HG02981 (cell line): ENCODE measurements around the gene HRH1.
"Not testable (repeated sequence)": the region's sequence is repeated elsewhere in the genome, so short reads cannot be mapped to it uniquely, and the experiment has no call there.

Experiments used
- ATAC-seq: cut with Tn5 transposase; IDR thresholded peaks from one replicate; pipeline ENCODE4 v1.9.1; 2021; ENCODE audit warnings: mild to moderate bottlenecking, moderate library complexity; ENCODE audit not compliant: unreplicated experiment

The HRH1 gene, protein sequence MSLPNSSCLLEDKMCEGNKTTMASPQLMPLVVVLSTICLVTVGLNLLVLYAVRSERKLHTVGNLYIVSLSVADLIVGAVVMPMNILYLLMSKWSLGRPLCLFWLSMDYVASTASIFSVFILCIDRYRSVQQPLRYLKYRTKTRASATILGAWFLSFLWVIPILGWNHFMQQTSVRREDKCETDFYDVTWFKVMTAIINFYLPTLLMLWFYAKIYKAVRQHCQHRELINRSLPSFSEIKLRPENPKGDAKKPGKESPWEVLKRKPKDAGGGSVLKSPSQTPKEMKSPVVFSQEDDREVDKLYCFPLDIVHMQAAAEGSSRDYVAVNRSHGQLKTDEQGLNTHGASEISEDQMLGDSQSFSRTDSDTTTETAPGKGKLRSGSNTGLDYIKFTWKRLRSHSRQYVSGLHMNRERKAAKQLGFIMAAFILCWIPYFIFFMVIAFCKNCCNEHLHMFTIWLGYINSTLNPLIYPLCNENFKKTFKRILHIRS

DNA sequence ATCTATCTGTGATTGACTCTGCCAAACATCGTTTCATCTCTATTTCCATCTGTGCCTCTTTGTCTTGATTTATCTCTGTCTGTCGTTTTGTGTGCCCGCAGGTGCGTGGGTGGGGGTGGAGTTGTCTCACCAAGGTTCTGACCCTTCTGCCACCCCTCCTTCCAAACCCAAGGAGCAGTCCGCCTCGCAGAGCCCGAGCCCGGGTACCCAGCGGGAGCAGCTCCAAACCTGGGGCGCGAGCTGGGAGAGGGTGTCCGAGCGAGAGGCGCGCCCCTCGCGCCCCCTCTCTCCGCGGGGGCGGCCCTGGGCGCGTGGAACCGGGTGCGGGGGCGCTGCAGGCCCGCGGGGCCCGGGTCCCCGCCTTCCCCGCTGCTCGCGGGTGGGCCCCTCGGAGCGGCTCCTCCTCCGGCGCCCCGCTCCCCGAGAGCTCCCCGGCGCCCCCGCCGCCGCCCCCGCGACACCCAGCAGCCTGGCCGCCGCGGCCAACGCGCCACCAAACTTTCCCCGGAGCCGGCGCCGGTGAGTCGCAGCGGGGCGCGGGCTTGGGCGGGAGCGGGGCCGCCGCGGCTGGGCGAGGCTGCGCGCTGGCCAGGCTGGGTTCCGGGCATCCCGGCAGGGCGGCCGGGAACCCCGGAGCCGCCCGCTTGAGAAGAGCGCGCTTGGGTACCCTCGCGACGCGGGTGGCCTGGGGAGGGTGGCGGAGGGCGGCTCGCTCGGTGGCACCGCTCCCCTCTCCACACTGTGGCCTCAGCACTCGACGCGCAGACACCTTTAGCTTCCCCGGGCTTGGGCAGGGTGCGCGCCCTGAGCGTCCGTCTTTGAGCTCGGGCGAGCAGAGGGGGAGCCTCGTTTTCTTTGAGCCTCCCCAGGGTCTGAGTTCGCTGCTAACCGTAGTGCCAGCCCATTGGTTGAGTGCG, at the start of gene HRH1:
HRH1 (plus strand) TSS at position 458 of the 917 bp plus-strand sequence. CDS start 104,545 bp downstream, outside the sequence.
- ATAC-seq = no peak

DNA sequence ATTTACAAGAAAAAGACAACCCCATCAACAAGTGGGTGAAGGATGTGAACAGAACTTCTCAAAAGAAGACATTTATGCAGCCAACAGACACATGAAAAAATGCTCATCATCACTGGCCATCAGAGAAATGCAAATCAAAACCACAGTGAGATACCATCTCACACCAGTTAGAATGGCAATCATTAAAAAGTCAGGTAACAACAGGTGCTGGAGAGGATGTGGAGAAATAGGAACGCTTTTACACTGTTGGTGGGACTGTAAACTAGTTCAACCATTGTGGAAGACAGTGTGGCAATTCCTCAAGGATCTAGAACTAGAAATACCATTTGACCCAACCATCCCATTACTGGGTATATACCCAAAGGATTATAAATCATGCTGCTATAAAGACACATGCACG, 41.0 kb upstream of the HRH1 start:
- not testable (repeated sequence) for ATAC-seq

DNA sequence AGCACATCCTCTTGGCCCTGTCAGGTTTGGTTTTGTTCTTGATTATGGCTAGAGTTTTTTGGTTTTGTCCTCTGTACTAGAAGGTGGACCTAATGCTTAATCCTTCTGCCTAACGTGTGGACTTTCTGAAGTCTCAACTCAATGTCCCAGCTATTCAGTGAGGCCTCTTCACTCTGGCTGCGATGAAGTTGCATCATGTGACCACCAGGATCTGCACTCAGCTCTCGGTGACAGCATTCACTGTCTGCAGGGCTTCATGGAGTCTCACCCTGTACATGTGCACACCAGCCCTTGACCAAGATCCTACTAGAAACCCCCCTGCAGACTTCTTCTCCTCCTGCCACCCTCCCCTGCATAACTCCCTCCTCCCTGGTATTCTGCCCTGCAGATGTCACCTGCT, 38.7 kb upstream of the HRH1 start:
- no peak for ATAC-seq

DNA sequence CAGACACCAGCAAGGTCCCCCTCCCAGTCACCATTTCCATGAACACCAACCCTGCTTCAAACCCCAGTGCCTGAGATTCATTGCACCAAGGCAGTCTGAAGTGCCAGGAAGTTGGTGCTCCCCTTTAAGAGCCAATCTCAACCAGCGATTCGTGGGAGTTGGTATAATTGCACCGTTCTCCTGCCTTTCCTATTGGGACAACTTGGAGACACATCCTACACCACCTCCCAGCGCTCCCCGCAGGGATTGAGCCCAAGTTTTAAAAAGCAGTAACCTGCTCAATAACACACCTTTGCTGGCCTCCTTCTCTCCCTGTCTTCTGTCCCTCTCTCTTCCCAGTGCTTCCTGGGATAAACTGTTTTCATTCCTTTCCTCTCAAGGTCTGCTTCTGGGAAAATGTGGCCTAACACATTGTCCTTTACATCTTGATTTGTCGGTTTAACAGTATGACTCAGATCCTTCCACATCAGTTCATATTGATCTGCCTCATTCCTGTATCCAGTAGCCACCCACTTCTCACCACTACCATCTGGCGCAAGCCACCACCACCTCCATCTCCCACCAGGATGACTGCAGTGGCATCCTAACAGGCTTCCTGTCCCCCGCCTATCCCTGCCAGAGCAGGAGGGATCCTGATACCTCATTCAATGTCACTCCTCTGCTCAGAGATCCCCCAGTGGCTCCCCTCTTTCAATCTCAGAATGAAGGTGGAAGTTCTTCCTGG, 37.8 kb upstream of the HRH1 start:
- ATAC-seq = no peak

DNA sequence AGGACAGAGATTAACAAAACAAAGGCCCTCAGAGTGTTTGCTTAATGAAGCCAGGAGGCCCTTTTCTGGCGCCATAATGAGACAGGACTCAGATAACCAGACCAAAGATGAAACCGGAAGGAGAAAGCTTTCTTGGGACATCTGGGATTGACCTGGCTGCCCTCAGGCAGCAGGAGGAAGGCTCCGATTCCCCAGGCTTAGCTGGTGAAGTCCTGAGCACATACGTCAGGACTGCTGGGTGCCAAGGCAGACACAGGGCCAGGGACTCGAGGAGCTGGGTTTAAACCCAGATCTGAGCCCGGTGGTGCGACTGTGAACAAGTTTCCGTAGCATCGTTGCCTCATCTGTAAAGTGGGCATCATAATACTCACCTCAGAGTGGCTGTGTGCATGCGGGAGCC, 36.7 kb upstream of the HRH1 start:
- ATAC-seq = no peak

DNA sequence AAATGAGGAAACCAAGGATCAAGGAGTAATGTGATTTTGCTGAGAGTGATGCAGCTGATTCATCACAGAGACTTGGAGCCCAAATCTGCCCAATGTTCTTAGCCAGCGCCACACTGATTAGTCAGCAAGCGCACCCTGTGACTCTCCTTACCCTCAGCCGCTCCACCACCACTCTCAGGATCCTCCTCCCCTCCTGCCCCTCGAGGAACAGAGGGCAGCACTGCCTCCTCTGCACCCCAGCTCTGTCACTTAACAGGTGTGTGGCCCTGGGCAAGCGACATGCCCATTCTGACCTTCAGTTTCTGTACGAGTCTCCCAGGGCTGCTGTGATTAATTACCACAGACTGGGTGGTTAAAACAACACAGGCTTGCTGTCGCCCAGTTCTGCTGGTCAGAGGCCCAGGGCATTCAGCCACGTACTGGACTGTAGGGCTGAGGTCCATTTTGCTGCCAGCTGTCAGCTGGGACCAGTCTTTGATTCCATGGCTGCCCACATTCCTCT, 36.1 kb upstream of the HRH1 start:
- no peak for ATAC-seq

DNA sequence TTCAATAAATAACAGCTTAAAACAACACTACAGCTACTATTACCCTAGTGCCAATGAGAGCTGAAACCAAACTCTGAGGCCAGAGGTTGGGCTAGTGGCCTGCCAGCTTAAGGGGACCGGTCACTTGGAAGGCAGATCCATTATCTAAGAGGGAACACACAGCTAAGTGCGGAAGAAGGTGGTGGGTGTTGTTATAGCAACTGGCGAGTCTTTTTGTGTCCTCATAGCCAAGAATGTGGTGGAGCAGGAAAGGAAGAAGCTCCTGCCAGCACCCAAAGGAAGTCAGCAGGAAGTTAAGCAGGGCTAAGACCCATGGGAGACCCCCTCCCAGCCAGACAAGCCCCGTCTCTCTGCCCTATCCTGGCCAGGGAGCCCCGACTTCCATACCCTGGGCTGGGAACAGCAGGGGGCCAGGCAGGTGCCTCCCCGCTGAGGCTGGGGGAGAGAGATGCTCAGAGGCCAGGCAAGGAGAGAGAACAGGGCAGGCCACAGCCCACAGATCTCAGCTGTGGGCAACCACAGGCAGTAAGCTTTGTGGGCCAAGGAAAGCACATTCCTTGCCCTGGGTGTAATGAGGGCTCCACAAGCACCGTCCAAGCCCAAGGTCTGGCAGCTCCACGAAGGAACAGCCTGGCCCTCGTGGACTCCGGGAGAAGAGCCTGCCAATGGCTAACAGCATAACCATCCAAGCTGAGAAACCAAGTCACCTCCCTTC, 34.0 kb upstream of the HRH1 start:
- ATAC-seq = no peak

DNA sequence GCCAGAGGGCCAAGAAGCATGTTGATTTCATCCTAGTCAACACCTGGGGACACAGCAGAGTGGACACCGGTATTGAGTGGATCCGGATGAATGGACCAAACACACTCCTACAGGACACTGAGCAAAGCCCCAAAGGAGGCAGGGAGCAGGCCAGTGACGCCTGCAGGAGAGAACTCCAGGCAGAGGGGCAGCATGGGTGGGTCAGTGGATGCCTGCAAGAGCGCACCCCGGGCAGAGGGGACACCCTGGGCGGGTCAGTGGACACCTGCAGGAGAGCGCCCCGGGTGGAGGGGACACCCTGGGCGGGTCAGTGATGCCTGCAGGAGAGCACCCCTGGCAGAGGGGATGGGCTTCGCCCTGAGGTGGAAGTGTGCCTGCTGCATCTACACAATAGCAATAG, 27.6 kb upstream of the HRH1 start:
- ATAC-seq = no peak

DNA sequence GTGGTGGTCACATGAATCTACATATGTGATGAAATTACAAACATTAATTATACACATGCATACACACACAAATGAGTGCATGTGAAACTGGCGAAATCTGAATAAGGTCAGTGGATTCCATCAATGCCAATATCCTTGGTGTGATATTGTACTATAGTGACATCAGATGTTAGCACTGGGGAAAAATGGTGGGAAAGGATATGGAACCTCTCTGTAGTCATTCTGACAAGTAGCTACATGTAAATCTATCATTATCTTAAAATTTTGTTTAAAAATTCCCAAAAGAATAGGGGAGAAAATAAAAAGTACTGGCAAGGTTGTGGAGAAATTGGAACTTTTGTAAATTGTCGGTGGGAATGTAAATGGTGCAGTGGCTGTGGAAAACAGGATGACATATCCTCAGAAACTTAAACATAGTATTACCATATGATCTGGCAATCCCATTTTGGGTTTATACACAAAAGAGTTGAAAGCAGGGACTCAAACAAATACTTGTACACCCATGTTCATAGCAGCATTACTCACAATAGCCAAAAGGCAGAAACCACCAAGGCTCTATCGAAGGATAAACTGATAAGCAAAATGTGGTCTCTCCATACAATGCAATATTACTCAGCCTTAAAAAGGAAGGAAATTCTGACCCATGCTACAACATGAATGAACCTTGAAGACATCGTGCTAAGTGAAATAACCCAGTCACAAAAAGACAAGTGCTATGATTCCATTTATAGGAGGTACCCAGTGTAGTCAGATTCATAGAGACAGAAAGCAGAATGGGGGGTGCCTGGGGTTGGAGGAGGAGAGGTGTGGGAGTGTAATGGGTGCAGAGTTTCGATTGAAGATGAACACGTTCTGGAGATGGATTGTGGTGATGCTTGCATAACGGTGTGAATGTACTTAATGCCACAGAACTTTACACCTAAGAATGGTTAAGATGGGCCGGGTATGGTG, 25.3 kb upstream of the HRH1 start:
- ATAC-seq = no peak

DNA sequence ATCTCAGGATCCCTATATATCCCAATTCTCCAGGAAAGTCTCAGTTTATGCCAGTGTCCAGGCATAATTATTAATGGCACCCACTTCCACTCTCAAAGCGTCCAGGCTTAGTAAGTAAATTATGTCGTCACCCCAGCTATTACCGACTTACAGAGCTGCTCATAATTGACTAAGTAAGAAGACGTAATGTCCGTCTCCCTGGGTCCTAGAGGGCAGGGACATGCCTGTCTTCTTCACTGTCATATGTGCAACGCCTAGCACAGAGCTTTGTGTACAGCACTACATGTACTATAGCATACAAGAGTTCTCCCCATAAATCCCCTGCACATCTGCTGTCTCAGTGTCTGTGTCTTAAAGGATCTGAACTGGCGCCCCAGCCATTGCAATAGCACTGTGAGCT, 23.9 kb upstream of the HRH1 start:
- ATAC-seq = no peak

DNA sequence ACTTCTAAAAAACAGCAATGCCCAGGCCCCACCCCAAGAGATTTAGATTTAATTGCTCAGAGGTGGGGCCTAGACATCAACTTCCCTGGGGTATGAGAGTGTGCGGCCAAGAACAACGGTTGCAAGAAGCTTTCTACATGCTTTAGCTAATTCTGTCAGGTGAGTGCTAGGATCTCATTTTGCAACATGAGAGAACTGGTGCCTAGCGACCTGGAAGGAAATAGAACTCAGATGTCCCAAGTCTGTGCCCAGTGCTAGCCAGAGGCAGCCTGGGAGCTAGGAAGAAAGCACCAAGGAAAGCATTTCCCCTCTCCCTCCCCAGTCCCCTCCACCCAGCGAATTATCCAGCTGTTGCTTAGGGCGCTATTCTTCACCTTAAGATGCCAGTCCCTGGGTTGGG, 22.9 kb upstream of the HRH1 start:
- no peak for ATAC-seq

DNA sequence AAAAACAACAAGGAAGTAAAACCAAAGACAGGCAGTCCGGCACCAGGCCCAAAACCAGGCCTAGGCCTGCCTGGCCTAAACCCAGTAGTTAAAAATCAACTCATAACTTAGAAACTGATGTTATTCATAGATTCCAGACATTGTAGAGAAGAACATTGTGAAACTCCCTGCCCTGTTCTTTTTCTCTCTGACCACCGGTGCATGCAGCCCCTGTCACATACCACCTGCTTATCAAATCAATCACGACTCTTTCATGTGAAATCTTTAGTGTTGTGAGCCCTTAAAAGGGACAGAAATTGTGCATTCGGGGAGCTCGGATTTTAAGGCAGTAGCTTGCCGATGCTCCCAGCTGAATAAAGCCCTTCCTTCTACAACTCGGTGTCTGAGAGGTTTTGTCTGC, 22.4 kb upstream of the HRH1 start:
- ATAC-seq = not testable (repeated sequence)

DNA sequence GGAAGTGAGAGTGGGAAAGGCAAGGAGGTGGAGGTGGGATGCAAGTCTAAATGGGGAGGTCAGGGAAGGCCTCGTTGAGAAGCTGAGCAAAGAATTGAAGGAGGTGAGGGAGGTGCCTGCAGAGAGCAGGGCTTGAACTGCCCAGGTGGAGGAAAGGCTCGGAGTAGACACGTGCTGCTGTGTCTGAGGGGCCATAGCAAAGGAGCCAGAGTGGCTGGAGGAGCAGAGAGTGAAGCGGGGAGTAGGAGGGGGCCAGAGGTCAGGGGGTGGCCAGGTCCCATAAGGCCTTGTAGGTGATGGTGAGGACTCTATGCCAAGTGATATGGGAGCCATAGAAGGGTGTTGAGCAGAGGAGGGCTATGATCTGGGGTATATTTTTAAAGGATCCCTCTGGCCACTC, 21.4 kb upstream of the HRH1 start:
- ATAC-seq = no peak

DNA sequence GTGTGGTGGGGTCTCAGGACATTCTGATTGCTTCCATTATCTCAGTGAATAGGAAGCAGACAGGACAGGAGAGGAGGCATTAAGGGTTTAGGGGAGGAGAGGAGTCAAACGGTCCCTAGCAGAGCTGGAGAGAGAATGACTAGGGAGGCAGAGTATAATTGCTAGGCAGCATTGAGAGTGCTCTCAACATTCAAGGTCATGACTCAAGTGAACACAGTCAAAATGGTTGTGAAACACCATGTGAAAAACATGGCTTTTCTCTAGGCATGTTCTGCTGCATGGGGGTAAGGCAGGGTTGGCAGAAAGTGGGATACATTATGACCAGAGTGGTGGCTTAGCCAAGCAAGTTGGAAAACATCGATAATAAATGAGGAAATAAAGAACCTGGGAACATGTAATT, 19.5 kb upstream of the HRH1 start:
- no peak for ATAC-seq

DNA sequence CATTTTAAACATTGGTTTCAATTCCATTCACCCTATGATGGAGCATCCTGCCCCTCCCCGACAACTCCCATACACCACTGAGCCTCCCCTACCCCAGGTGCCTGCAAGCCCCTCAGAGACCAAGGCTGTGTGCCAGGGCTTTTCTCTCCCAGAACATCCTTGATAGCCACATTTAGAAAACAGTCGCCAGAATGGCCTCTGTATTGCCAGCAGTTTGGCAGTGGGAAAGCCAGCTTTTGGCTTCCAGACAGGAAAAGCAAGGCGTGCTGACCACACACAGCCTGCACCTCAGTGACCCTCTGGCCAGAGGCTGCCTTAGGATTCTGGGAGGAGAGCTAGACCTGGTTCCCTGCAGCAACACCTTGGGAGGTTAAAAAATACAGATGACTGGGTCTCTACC, 18.2 kb upstream of the HRH1 start:
- no peak for ATAC-seq

DNA sequence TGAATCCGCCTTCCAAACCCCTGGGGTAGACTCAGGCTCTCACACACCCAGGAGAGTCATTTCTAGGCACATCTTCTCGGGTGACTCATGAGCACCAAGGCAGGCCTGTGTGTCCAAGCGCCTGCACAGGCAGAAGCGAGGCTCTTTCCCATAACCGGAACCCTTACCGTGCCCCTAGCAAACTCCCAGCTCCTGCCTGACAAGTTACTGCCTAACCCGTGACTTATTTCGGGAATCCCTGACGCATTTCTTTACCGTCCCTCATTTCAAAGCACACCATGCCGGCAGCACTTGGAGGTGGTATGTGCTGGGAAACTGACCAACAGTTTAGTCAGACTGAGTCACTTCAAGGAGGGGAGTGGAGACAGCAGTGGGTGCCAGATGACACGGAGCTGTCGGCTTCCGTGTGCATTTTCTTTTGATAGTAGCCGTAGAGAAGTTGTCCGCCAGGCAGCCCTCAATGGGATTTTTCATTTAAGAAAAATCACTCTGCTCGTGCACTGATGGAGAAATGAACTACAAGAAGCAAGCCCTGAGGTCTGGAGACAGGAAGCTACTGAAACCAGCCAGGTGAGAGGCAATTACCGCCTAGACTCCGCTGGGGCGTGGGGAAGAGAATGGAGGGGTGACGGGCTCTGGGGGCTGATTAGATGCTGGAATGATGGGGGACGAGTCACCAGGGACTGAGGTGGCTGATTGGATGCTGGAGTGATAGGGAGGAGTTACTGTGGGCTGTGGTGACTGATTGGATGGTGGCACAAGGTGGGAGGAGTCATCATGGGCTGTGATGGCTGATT, 17.3 kb upstream of the HRH1 start:
- no peak for ATAC-seq

DNA sequence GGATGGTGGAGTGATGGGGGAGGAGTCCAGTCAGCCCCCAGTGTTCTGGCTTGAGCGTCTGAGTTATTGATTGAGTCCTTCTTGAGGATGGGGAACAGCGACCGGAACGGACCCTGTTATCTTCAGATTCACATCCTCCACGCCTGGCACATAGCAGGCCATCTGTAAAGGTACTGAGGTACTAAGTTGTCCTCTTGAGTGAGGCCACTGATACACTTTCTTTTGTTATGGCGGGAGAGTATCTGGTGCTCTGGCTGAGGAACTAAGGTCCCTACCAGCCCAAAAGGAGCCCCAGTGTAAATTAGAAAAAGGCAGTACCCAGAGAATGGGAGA, 16.7 kb upstream of the HRH1 start:
- ATAC-seq = no peak

DNA sequence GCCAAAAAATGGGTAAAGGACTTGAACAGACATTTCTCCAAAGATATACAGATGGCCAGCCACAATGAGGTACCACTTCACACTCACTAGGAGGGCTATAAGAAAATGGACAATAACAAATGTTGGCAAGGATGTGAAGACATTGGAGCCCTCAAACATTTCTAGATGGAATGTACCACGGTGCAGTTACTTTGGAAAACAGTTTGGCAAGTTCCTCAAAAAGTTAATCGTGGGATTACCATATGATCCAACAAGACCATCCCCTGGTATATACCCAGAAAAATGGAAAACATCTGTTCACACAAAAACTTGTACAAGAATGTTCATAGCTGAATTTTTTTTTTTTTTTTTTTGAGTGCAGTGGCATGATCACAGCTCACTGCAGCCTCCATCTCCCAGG, 15.9 kb upstream of the HRH1 start:
- no peak for ATAC-seq
